ENCODE measurements around the gene WASHC2C. TPM values are rescaled to one million over a fixed set of nuclear protein-coding genes. Genes with fewer than 3 reads are reported as not detected.

The WASHC2C gene
- 24.5 and 28.9 TPM in 2 replicates for total RNA-seq

GRCh38 chr10:45726703-45727420 lies at the start of gene WASHC2C:
TSS of gene WASHC2C (plus strand) at chr10:45727266. CDS start at chr10:45727318, 52 bp downstream.

Other genes with a start within 250 kb of the WASHC2C start
- 8.9 and 11.3 TPM in 2 replicates for gene ZFAND4, start 54.5 kb upstream of the WASHC2C start, total RNA-seq
- gene AGAP4, start 120.2 kb downstream of the WASHC2C start, total RNA-seq, result 1.6 and 2.7 TPM in 2 replicates
- gene TIMM23, start 245.2 kb downstream of the WASHC2C start, total RNA-seq, result 58.7 and 83.0 TPM in 2 replicates

Measured in pericardium fibroblast (primary cell).